ENCODE results near the gene RASAL2. TPM values are rescaled to one million over a fixed set of nuclear protein-coding genes. Genes with fewer than 3 reads are reported as not detected.

The RASAL2 gene
- total RNA-seq, 4 donors from 2014 or later: 19.7 to 36.7 (median 27.4) TPM

DNA sequence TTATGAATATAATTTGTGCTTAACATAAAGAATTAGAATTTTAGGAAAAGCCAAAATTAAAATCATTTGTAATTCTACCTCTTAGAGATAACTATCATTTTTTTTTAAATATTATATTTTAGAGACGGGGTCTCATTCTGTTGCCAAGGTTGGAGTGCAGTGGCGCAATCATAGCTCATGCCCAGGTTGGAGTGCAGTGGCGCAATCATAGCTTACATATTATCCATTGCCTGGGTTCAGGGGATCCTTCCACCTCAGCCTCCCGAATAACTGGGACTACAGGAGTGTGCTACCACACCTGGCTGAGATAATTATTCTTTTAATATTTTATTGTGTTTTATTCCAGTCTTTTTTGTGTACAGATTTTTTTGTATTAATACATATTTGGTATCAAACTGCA lies 8.3 kb downstream of the RASAL2 start:
- TF ChIP-seq, protein P1, sequence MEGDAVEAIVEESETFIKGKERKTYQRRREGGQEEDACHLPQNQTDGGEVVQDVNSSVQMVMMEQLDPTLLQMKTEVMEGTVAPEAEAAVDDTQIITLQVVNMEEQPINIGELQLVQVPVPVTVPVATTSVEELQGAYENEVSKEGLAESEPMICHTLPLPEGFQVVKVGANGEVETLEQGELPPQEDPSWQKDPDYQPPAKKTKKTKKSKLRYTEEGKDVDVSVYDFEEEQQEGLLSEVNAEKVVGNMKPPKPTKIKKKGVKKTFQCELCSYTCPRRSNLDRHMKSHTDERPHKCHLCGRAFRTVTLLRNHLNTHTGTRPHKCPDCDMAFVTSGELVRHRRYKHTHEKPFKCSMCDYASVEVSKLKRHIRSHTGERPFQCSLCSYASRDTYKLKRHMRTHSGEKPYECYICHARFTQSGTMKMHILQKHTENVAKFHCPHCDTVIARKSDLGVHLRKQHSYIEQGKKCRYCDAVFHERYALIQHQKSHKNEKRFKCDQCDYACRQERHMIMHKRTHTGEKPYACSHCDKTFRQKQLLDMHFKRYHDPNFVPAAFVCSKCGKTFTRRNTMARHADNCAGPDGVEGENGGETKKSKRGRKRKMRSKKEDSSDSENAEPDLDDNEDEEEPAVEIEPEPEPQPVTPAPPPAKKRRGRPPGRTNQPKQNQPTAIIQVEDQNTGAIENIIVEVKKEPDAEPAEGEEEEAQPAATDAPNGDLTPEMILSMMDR (IDR thresholded peaks at IDR 0.05; ENCODE audit: low read depth): no peak

DNA sequence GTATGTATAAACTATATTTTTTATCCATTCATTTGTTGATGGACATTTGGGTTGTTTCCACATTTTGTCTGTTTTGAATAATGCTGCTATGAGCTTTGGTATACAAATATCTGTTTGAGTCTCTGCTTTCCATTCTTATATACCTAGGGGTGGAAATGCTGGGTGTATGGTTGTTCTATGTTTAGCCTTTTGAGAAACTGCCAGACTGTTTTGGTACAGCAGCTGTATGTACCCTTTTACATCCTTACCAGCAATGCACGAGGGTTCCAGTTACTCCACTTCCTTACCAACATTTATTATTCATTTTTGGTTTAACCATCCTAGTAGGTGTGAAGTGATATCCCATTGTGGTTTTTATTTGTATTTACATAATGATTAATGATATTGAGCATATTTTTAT lies 13.9 kb downstream of the RASAL2 start:
- TF ChIP-seq, protein P1 (IDR thresholded peaks at IDR 0.05; ENCODE audit: low read depth): no peak

DNA sequence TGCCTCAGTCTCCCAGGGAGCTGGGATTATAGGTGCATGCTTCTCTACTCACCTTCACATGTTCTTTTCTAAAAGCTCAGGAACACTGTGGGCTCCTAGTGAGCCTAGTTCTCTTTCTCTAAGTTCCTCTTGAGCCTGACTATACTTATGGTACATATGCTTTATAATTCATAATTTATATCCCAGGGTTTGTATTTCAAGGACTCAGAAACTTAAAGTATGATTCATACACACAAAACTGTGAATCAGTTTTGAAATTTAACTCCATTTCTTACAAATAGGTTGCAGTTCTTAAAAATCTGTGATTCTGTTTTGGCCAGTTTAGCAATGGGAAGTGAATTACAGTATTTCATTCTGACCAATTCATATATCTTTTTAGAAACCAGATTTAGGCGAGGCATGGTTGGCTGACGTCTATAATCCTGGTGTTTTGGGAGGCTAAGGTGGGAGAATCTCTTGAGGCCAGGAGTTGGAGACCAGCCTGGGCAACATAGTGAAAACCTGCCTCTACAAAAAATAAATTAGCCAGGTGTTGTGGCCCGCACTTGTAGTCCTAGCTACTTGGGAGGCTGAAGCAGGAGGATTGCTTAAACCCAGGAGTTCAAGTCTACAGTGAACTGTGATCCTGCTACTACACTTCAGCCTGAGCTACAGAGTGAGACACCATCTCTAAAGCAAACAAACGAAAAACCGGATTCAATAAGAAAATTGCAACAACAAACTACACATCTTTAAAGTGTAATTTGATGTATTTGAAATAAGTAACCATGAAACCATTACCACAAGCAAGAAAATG lies 15.6 kb downstream of the RASAL2 start:
- TF ChIP-seq, protein P1 (IDR thresholded peaks at IDR 0.05; ENCODE audit: low read depth): no peak

DNA sequence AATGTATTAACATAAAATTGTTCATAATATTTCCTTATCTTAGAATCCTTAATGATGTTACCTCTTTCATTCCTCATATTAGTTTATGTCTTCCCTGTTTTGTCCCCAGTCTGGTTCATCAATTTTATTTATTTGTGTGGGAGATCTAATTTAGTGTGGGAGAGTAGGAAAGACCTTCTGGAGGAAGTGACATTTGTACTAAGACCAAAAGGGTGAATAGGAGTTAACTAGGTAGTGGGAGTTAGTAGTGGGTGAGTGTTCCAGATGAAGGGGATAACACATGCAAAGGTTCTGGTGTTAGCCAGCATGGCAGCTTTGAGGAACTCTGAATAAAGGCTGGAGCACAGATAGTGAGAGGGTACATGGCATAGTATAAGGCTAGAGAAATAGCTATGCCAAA lies 21.4 kb downstream of the RASAL2 start:
- TF ChIP-seq, protein P1 (IDR thresholded peaks at IDR 0.05; ENCODE audit: low read depth): no peak

DNA sequence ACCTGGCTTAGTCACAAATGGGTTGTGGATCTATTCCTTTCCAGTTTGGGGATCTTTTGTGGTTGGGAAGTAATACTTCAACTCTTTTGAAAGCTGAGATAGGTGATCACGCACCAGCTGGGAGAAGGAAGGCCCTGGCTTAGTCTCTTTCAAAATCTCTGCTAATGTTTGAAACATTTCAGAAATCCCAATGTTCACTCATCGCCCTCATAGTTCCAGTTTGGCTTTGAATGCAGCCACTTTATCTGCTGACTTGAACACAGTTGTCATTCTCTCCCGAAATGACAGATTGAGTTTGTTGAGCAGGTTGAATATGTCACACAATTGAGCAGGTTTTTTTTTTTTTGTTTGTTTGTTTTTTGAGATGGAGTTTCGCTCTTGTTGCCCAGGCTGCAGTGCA lies 24.6 kb downstream of the RASAL2 start:
- TF ChIP-seq, protein P1 (IDR thresholded peaks at IDR 0.05; ENCODE audit: low read depth): no peak

DNA sequence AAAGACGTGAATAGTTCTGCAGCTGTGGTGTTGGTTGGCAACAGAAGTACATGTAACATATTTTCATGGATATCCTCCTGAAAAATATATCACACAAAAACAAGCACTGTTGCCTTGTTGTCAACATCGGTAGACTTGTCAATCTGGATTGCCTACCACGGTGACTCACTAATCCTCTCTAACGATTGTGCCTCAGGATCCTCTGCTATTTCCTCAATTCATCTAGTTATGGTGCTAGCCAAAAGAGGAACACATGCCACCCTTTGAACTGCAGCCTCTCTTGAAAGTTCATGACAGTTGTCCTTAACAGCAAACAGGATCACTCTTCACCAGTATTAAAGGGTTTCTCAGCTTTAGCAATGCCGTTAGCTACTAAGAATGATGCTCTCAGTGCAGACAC lies 25.7 kb downstream of the RASAL2 start:
- TF ChIP-seq, protein P1 (IDR thresholded peaks at IDR 0.05; ENCODE audit: low read depth): no peak

DNA sequence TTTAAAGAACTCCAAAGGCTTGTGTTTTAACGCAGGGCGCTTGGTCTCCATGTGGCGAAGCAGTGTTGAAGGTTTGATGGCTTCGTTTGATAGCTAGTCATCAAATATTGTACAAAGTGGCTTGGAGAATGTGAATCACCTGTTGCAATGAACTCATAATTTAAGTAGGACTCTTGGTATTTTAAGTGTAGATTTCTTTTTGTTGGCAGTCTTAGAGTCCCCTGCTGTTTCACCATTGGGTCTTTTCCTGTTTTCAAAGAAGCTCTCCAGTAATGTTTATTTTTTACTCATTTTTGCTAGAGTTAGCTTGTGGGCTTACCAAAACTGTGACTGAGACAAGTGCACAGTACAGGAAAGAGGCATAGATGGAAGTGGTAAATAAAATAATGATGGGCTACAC lies 26.2 kb downstream of the RASAL2 start:
- TF ChIP-seq, protein P1 (IDR thresholded peaks at IDR 0.05; ENCODE audit: low read depth): no peak

Measured in subcutaneous adipose tissue (tissue), 4 donors.